ENCODE data around the gene FAM168B. TPM values are rescaled to one million over a fixed set of nuclear protein-coding genes. Genes with fewer than 3 reads are reported as not detected.

Gene FAM168B
- total RNA-seq, 2 donors from 2014 or later: 144 to 156 TPM

DNA sequence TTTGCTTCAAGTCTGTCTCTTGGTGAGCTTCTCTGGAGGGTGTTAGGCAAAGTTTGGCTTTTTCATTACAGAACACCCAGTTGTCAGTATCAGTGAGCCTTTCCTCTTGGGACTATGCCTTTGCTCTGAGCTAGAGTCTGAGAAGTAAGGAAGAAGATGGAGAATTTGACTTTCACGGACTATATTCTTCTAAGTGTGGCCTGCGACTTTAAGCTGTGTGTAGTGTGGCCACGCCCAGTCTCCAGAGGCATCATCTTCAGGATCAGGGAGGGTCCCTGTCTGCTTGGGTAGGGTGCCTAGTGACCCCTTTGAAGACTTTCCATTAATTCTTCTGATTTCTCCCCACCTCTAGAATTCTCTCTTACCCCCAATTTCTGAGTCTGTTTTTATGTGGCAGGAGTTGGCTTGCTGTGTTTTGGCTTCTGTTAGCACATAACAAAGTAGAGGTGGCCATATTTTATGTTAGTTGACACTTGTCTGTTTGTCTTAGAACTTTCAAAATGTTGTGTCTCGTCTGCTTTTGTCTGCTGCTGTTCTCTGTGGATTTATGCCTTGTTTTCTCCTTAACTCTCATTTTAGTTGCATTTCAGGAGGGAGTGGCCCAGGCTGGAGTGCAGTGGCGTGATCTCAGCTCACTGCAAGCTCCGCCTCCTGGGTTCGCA, 20.4 kb upstream of the FAM168B start:
- Histone ChIP-seq H3K36me3 (peaks cover 4% of the 10 kb centered on the region), H3K4me1 (ENCODE audit: control insufficient read depth in 1 of 2, low read depth in 2 of 2) (peaks cover 5 to 13% of the 10 kb centered on the region in 2 donors), H3K4me3 (no peak overlapping the region), H3K27ac (no peak overlapping the region), H3K27me3 (replicated peaks; ENCODE audit: insufficient read depth) (no peaks in the 10 kb centered on the region), H3K9me3 (no peaks in the 10 kb centered on the region)
- TF ChIP-seq, protein P1, sequence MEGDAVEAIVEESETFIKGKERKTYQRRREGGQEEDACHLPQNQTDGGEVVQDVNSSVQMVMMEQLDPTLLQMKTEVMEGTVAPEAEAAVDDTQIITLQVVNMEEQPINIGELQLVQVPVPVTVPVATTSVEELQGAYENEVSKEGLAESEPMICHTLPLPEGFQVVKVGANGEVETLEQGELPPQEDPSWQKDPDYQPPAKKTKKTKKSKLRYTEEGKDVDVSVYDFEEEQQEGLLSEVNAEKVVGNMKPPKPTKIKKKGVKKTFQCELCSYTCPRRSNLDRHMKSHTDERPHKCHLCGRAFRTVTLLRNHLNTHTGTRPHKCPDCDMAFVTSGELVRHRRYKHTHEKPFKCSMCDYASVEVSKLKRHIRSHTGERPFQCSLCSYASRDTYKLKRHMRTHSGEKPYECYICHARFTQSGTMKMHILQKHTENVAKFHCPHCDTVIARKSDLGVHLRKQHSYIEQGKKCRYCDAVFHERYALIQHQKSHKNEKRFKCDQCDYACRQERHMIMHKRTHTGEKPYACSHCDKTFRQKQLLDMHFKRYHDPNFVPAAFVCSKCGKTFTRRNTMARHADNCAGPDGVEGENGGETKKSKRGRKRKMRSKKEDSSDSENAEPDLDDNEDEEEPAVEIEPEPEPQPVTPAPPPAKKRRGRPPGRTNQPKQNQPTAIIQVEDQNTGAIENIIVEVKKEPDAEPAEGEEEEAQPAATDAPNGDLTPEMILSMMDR (IDR thresholded peaks at IDR 0.05): no peak
- no peak for ATAC-seq (ENCODE audit: insufficient number of reproducible peaks, low FRiP score, low read depth)
- no peak for DNase-seq (ENCODE audit: low spot score)

DNA sequence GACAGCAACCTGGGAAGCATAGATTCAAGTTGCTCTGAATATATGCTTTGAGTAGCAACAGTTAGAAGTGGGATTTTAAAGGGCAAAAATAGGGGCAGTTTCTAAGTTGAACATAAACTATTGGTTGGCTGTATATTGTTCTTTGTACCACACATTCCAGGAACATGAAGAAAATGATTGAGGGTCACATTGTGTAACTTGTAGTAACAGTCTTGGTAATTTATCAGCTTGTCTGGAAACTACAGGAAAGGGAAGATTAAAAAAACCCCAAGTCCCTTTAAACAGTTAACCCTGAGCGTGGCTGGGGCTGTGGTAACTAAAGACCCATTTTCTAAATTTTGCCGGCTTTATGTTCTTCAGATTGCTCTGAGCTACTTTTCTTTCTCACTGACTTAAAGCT, 19.3 kb upstream of the FAM168B start:
- Histone ChIP-seq H3K4me1 (ENCODE audit: control insufficient read depth in 1 of 2, low read depth in 2 of 2) (peaks cover 5 to 13% of the 10 kb centered on the region in 2 donors), H3K9me3 (no peaks in the 10 kb centered on the region), H3K36me3 (peaks cover 4% of the 10 kb centered on the region), H3K4me3 (no peak overlapping the region), H3K27me3 (replicated peaks; ENCODE audit: insufficient read depth) (no peaks in the 10 kb centered on the region), H3K27ac (no peak overlapping the region)
- DNase-seq (ENCODE audit: low spot score) (no peak), ATAC-seq (ENCODE audit: insufficient number of reproducible peaks, low FRiP score, low read depth) (no peak)
- TF ChIP-seq, protein P1 (IDR thresholded peaks at IDR 0.05): no peak

DNA sequence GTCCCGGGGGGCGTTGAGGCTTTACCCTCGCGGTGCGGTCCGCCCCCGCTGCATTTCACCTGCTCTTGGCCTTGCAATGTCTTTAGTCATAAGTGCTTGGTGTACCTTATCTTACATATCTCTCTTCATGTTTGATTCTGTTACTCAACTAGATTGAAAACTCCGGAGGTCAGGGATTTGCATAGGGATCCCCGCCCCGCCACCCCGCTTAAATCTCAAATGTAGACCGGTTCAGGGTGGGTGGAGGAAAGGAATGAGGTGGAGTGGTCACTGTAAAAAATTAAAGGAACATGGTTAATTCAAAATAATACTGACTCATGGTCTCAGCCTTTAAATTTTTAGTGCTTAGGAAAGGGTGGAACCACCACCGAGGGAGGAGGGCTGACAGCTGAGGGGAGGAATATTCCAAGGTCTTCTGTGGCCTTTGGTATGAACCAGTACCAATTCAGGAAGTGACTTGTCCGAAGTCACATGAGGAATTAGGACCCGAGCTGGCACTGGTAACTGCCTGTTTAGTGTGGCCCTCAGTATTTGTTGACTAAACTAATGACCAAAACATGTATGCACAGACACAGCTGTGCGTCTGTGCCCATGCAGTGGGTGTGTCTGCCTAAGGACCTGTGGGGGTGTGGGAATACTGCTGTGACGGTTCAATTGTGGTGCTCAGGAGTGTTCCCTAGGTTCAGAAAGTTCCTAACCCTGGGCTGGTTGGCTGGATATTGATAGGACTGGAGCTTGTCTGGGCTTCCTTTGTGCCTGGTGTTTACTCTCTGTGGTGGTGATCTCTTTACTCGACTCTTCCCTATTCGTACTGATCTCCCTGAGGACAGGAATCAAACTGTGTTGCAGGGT, 12.9 kb upstream of the FAM168B start:
- Histone ChIP-seq H3K36me3 (no peaks in the 10 kb centered on the region), H3K4me1 (ENCODE audit: control insufficient read depth in 1 of 2, low read depth in 2 of 2) (peaks cover 10 to 21% of the 10 kb centered on the region in 2 donors), H3K27me3 (replicated peaks; ENCODE audit: insufficient read depth) (no peaks in the 10 kb centered on the region), H3K9me3 (no peaks in the 10 kb centered on the region), H3K4me3 (peak overlapping the region; percentile 87), H3K27ac (peak overlapping the region; percentile 93 to 95)
- TF ChIP-seq, protein P1 (IDR thresholded peaks at IDR 0.05): no peak
- peak; percentile 17 for ATAC-seq (ENCODE audit: insufficient number of reproducible peaks, low FRiP score, low read depth)
- DNase-seq (ENCODE audit: low spot score): peak; percentile 3

- Histone ChIP-seq H3K27me3 (replicated peaks; ENCODE audit: insufficient read depth) (no peaks in the 10 kb centered on the region), H3K27ac (peak within 1 kb of the TSS; percentile 93 to 95), H3K4me3 (peak within 1 kb of the TSS; percentile 87), H3K4me1 (ENCODE audit: control insufficient read depth in 1 of 2, low read depth in 2 of 2) (peaks cover 10 to 21% of the 10 kb centered on the region in 2 donors), H3K36me3 (no peaks in the 10 kb centered on the region), H3K9me3 (no peaks in the 10 kb centered on the region)
- DNase-seq (ENCODE audit: low spot score) (peak; percentile 46), ATAC-seq (ENCODE audit: insufficient number of reproducible peaks, low FRiP score, low read depth) (peak; percentile 85)
- TF ChIP-seq, protein P1 (IDR thresholded peaks at IDR 0.05): peak; percentile 13
These were observed 12.1 kb upstream of the FAM168B start, which contains the start of gene PLEKHB2 for GRCh38 chr2:131105156-131105949. PLEKHB2 (plus strand) TSS chr2:131105336; CDS start chr2:131120942, 15,606 bp downstream.
